SH-SY5Y (cell line): ENCODE measurements around the gene RBM38.

Source experiments
- GATA2 ChIP-seq: IDR thresholded peaks from 2 replicates; pipeline ENCODE4 v1.6.1; 2011; ENCODE audit warnings: mild to moderate bottlenecking, low read depth, low read length
- GATA3 ChIP-seq: IDR thresholded peaks from 2 replicates; pipeline ENCODE4 v1.6.1; 2011; ENCODE audit warnings: low read depth, mild to moderate bottlenecking, low read length, moderate library complexity

DNA sequence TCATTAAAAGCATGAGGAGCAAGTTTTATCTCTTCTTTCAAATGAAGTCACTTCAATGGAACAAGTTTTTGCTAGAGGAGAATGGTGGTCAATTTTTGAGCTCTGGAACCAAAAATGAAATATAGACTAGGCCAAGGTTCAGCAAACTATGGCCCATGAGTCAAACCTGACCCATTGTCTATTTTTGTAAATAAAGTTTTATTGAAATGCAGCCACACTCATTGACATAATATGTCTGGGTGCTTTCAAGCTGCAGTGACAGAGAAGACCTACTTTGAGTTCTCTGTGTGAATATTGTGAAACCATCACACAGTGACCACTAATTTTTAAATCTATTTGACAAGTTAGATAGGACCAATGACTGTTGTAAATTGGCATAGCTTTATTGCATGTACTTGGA, 26.7 kb upstream of the RBM38 start:
- TF ChIP-seq GATA3 (no peak), GATA2 (no peak)
